ENCODE results near the gene RPP40.
A peak's percentile ranks its signal among the peaks of the same experiment; 100 is the strongest.
"Not testable (repeated sequence)": the region's sequence is repeated elsewhere in the genome, so short reads cannot be mapped to it uniquely, and the experiment has no call there.

RPP40 gene

DNA sequence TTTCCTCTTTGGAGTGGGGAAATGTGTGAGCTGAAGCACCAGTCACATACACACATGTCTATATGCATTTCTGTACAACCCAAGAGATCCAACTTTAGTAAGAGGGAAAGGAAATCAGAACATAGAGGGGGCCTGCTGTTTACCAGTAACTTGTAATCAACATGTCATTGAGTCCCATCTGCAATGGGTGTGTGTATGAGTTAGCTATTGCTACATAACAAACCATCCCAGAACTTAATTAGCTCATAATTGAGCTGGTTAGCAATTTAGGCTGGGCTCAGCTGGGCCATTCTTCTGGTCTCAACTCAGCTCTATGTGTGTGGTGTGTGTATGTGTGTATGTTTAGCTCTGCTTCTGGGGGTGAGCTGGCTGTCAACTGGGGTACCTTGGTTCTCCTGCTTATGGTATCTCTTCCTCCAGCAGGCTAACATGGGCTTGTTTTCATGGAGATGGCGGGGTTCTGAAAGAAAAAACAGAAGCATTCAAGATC is 10.3 kb upstream of the RPP40 start:
- no peak for DNase-seq (ENCODE audit: low spot score)

DNA sequence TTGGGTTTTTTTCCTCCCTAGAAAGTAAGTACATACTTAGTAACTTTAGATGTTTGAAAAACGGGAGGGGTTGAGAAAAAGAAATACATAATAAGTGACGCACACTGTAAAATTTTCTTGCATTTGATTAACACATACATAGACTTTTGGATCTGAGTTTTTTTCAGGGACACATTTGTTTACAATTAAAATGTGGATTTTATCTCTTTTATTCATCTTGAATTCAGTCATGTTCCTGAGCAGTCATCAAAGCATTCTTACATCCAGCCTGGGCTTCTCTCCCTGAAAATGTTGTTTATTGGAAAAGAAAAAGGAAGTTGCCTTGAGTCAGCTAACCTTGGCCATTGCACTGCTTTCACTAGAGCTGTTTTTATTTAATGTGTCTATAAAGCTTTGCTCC is 8.7 kb upstream of the RPP40 start:
- DNase-seq (ENCODE audit: low spot score): peak; percentile 65

GRCh38 chr6:5011346-5011745 is 7.5 kb upstream of the RPP40 start:
- DNase-seq (ENCODE audit: low spot score): no peak

- no peak for DNase-seq (ENCODE audit: low spot score)
These were observed 3.7 kb upstream of the RPP40 start for GRCh38 chr6:5007531-5007930.

DNA sequence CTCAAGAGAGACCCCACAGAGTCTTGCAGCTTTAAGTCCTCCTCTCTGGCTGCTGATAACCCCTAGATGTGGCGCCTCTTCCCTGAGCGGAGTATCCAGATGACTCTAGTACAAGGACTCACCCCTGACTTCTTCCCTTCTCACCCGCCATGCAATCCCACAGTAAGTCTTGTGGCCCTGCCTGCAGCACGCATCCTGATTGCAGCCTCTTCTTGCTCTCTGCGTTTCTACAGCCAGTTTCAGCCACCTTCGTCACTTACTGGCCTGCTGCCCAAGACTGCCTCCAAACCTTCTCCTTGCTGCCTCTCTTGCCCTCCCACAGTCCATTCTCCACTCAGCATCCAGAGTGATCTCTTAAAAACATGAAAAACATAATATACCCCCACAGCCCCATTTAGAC is 2.4 kb upstream of the RPP40 start:
- DNase-seq (ENCODE audit: low spot score): no peak

GRCh38 chr6:5005038-5005433 is 1.2 kb upstream of the RPP40 start:
- not testable (repeated sequence) for DNase-seq (ENCODE audit: low spot score)

DNA sequence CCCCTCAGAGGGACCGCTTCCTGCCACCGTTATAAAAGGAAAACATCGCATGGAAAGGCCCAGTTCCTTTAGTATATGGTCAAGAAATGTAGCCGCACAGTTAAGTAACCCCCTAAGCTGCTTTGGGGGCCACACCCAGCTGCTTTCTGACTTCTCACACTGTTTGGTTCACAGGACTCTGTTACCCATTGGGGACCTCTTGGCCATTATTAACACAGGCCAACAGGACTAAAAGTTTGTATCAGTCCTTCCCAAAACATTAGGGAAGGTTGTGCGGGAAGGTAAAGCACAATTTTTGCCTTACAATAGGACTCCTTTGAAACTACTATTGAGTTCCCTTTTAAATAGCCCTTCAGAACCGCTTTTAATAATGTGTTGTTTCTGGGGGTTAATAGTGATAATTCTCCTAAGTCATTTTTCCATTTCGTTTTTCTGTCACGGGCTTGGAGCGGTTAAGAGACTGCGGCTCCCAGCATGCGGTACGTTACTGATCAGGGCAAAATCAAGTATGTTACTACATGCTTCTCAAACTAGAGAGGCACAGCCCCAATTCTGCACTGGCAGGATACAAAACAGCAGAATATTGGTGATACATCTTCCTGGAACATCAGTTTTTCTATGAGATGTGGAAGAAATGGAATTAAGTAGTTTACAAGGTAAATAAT is 668 bp upstream of the RPP40 start:
- DNase-seq (ENCODE audit: low spot score): no peak

GRCh38 chr6:4999586-4999985 is 4.3 kb downstream of the RPP40 start:
- no peak for DNase-seq (ENCODE audit: low spot score)

DNA sequence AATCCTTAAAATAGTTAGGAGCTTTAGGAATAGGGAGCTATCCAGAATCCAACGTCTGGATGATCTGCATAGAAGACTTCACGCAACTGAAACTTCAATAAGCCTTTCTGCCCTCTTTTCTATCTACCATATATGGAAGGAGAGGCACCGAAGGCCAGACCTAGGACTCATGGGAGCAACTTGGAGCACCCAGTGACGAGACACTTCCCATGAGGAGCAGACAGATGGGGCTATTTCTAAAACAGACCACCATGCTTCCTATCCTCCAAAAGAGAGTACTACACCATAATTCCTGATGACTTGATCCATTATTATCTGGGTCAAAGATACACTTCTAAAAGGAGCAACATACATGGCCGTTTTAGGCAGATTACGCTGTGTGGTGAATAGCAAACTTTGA is 6.0 kb downstream of the RPP40 start:
- no peak for DNase-seq (ENCODE audit: low spot score)

- DNase-seq (ENCODE audit: low spot score): no peak
These were observed 9.1 kb downstream of the RPP40 start for GRCh38 chr6:4994741-4995140.

- DNase-seq (ENCODE audit: low spot score): no peak
These were observed 16.4 kb downstream of the RPP40 start for GRCh38 chr6:4987432-4987831.

- DNase-seq (ENCODE audit: low spot score): no peak
These were observed 16.8 kb downstream of the RPP40 start for GRCh38 chr6:4986999-4987398.

- DNase-seq (ENCODE audit: low spot score): no peak
These were observed 20.5 kb downstream of the RPP40 start for GRCh38 chr6:4983322-4983721.

GRCh38 chr6:4981761-4982160 is 22.1 kb downstream of the RPP40 start:
- DNase-seq (ENCODE audit: low spot score): no peak

DNA sequence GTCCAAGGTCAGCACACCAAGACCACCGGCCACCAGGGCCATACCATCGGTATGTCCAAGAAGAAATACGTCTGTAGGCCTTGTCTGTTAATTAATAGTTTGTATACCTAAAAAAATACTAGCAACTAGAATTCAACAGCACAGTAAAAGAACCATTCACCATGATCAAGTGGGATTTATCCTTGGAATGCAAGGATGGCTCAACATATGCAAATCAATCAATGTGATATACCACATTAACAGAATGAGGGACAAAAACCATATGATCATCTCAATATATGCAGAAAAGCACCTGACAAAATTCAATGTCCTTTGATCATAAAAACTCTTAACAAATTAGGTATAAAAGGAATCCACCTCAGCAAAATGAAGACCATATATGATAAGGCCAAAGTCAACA is 24.4 kb downstream of the RPP40 start:
- DNase-seq (ENCODE audit: low spot score): no peak

DNA sequence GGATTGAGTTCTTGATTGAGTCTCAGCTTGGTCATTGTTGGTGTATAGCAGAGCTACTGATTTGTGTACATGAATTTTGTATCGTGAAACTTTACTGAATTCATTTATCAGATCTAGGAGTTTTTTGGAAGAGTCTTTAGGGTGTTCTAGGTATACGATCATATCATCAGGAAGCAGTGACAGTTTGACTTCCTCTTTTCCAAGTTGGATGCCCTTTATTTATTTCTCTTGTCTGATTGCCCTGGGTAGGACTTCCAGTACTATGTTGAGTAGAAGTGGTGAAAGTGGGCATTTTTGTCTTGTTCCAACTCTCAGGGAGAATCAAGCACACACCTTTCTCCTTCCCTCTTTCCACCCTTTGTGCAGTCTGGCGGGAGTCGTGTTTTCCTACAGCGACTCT is 26.4 kb downstream of the RPP40 start:
- no peak for DNase-seq (ENCODE audit: low spot score)

DNA sequence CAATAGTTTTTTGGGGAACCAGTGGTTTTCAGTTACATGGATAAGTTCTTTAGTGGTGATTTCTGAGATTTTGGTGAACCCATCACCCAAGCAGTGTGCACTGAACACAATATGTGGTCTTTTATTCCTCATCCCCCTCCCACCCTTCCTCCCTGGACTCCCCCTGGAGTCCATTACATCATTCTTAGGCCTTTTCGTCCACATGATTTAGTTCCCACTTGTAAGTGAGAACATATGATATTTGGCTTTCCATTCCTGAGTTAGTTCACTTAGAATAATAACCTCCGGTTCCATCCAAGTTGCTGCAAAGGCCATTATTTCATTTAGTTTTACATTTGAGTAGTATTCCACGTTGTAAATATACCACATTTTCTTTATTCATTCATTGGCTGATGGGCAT is 28.3 kb downstream of the RPP40 start:
- DNase-seq (ENCODE audit: low spot score): no peak

DNA sequence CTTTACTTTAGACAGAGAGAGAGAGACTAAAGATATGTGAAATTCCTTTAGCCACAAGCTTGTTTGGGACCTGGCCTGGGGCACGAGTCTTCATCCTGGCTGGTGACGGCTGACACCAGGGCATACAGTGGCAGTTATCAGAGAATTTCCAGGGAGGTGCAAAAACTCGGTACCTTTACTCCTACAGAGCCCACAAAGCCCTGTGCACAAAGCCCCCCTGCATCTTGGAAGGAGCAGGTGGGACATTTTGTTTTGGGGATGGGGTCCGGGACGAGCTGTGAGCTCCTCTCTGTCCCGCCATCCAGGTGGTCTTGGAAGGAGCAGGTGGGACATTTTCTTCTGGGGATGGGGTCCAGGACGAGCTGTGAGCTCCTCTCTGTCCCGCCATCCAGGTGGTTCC is 28.9 kb downstream of the RPP40 start:
- DNase-seq (ENCODE audit: low spot score): no peak

GRCh38 chr6:4973982-4974745 is 29.7 kb downstream of the RPP40 start:
- peak; percentile 42 for DNase-seq (ENCODE audit: low spot score)

DNA sequence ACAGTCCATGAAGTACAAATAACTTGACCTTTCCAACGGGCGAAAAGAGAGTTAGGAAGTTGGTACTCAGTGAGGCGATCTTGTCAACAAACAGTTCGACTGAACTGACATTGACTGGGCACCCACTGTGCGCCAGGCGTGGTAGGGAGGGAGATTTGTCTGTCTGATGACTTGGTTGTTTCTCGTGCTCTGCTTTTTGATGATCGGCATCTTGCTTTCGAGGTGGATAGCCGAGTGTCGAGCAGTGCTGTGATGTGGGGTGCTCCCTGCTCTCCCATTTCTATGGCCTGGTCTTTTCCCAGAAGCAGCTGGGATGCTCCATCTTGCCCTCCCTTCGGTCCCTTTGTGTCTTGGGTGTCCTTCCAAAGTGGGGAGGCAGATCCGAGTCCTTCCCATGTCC is 30.4 kb downstream of the RPP40 start:
- no peak for DNase-seq (ENCODE audit: low spot score)

DNA sequence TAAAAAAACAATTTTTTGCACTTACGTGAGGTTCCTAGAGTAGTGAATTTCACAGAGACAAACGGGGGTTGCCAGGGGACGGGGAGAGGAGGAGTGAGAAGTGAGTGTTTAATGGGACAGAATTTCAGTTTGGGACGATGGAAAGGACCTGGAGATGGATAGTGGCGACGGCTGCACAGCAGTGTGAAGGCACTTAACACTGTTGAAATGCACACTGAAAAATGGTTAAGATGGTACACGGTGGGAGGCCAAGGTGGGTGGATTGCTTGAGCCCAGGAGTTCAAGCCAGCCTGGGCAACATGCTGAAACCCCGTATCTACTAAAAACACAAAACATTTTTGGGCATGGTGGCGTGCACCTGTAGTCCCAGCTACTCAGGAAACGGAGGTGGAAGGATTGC is 31.4 kb downstream of the RPP40 start:
- no peak for DNase-seq (ENCODE audit: low spot score)

DNA sequence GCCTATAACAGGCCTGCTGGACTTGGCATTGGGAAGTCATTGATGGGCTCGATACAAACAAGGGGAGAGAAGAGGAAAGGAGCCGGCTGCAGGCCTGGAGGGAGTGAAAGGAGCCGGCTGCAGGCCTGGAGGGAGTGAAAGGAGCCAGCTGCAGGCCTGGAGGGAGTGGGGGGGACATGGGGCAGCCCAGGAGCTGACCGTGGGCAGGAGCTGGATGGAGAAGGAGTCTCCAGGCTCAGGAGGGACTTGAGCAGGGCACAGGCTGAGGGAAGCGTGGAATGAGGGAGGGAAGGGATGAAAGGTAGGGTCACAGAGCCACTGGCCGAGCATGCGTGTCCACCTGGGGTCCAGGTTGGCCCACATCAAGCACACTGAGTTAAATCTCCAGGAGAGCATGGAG is 32.0 kb downstream of the RPP40 start:
- no peak for DNase-seq (ENCODE audit: low spot score)

DNA sequence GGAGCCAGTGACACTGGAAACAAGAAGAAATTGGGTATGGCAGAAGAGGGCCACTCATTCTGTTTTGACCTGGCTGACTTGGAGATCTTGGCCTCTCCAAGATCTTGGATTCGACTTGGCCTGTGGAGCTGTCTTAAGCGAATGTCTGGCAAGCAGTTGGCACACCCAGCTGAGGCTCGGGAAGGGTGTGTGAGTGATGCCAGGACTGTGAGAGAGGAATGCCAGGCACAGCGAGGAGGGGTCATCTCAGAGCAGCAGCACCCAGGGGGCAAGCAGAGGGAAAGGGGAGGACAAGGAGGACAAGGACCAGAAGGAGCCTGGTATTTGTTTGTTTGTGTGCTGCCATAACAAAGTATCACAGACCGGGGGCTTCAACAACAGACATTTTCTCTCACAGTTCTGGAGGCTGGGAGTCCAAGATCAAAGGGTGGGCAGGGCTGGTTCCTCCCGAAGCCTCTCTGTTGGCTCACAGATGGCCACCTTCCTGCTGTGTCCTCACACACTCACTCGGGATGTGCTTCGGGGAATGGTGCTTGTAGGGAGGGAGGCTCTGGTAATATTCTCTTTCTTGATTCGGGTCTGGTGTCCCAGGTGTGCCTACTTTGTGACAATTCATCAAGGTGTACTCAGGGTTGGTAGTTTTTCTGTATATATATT is 33.0 kb downstream of the RPP40 start:
- no peak for DNase-seq (ENCODE audit: low spot score)
